Daoy (cell line): Measurements from ENCODE around the gene RBFOX1. TPM values are rescaled to one million over a fixed set of nuclear protein-coding genes. Genes with fewer than 3 reads are reported as not detected.

ENCODE experiments used
- DNase-seq: peaks from one replicate; pipeline ENCODE4 v3.0.0-alpha.2; 2015; ENCODE audit warnings: low read depth
- total RNA-seq: library from RNA; depleted of rRNA; stranded (reverse); fragments of >200 nt; shearing (Covaris generic); gene quantifications from 2 replicates; pipeline ENCODE4 v1.2.3, GENCODE V29; 2014; rRNA removed

RBFOX1 gene
- not detected in 2 replicates for total RNA-seq

DNA sequence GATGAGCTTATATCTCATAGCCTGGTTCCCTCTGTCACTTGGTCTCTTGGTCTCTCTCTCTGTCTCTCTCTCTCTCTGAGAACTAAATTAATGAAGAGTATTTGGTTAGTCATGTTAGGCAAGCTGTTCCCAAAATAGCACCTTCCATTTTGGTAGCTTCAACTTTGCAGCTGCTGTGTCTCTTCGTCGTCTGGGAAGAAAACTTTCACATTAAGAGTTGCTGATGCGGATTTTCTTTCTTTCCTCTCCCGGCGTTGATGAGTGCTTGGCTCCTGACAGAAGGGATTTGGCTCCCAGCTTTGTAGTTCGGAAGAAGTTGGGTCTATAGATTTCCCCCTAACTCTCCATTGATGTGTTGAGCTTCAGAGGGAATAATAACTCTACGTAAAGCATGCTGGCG, at the start of gene RBFOX1:
RBFOX1 (plus strand) TSS at position 235 of the 400 bp plus-strand sequence.
- DNase-seq: no peak

DNA sequence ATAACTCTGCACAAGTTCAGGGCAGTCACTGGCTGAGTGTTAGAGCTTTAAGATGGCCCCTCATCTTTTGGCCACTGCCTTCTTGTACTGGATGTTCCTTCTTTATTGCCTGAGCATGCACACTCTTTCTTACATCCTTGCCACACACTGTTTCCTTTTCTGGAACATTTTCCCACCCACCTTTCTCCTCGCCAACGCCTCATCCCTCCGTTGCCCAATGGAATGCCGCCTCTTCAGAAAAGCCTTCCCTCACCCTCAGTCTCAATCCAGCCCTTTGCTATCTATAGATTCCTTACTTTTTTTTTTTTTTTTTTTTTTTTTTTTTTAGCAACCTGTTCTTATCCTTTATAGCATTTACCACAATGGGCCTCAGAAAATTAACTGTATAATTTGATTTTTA, 47.9 kb upstream of the RBFOX1 start:
- DNase-seq: no peak

DNA sequence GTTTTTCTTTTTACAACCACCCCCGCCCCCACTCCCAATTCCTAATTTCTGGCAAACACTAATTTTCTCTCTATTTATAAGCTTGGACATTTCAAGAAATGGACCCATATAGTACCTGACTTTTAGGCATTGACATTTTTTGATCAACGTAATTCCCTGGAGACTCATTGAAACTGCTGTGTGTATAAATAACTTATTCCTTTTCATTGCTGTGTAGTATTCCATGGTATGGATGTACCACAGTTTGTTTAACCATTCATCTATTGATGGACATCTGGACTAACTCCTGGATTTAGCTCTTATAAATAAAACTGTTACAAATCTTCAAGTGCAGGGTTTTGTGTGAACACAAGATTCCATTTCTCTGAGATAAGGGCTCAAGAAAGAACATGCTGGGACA, 47.1 kb upstream of the RBFOX1 start:
- DNase-seq: no peak

DNA sequence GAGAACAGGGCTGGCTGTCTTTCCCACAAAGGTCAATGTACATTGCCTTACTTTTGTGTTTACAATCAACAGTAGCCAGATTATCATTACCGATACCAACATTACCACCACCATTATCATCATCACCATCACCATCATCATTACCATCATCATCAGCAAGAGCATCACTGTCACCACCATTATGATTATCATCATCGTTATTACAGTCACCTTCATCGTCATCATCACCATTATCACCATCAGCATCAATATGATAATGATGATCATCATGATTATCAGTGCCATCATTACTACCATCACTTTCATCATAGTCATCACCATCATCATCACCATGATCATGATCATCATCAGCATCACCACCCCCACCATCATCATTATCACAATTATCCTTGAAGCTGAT, 43.3 kb upstream of the RBFOX1 start:
- DNase-seq: no peak

DNA sequence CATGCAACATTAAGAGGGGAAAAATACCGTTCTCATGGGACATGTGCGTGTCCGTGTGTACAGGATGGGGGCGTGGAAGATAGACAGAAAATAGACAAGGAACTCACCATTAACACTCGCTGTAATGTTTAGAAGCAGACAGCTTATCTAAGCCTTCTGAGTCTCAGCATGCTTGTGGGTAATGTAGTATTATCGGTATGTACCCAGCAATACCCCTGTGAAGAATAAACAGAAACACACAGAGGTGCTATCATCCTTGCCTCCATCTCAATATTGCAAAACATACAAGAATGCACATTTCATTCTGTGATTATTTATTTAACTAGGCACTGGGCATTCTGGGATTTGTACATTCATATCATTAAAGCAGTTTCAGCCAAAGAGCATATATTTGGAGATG, 42.0 kb upstream of the RBFOX1 start:
- no peak for DNase-seq

DNA sequence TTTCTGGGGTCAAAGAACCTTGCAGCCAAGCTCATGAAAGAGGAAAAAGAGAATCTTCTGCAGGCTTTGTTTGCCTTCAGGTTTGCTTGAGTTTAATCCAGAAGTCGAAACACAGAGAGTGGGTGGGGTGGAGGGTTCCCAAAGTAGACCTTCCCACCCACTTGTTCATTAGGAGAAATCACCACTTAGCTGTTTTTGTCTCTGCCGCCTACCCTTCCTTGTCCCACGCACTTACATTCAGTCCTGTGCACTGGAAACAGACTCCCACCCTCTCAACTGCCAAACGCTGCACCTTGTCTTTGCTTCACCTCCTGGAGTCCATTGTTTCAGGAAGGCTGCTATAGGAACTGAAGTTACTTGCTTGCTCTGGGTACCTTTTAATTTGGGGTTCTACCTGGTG, 38.6 kb upstream of the RBFOX1 start:
- no peak for DNase-seq

DNA sequence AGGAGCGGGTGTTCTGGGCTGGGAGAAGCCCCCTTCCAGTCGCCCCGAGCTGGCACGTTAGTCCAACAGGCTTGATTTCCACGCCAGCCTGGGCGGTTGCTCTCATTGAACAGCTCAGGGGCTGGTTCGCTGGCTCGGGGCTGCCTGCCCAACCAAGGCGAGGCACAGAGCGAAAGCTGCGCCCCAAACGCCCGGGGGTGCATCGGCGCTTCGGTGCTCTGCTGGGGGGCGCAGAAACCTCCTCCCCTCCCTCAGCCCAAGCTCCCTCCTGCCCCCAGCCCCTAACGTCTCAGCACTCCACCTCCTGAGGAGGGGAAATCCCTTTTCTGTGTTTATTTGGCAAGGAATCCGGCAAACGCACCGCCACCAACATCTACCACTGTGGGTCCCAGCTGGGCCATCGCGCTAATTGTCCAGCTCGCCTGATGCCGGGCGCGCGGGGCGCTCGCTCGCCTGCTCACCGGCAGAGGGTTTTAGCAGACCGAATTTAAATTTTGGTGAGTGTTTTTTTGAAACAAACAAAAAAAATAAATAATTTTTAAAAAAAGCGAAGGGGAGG, 29.5 kb upstream of the RBFOX1 start:
- DNase-seq: peak; percentile 9

DNA sequence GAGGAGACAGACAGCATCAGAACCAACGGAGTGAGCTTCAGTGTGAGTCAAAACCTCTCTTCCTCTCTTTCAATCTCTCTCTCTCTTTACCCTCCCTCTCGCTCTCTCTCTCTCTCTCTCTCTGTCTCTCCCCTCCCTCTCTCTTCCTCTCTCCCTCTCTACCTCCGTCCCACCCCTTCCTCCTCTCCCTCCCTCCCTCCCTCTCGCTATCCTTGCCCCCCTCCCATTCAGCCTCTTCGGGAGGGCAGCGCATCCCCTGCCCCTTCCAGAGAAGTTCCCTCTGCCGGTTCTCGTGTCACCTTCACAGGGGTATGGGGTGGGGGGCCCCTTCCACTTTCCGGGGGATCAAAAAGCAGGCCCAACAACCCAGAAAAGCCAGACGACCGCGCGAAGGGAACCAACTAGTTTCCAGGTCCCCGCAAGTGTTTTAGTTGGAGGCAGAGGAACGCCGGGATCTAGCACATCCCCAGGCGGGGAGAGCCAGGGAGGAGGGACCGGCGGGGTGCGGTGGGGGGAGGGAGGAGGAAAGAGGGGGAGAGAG, 28.9 kb upstream of the RBFOX1 start:
- DNase-seq: no peak

DNA sequence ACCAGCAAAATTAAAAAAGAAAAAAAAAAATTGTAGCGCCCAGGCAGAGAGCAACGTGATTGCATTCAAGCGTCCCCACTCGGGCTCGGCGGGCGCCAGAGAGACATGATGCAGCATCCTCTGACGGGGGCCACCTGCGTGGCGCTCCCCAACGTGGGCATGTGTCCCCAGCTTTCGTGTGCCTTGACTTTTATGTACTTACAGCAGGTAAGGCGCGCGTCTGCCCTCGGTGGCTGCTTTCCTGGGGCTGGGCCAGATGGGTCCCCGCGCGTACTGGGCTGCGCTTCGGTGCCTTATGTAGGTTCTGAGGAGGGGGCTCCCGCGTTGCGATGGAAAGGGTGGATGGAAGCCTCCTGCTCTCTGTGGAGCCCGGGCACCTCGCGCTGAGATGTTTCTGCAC, 28.4 kb upstream of the RBFOX1 start:
- DNase-seq: no peak

DNA sequence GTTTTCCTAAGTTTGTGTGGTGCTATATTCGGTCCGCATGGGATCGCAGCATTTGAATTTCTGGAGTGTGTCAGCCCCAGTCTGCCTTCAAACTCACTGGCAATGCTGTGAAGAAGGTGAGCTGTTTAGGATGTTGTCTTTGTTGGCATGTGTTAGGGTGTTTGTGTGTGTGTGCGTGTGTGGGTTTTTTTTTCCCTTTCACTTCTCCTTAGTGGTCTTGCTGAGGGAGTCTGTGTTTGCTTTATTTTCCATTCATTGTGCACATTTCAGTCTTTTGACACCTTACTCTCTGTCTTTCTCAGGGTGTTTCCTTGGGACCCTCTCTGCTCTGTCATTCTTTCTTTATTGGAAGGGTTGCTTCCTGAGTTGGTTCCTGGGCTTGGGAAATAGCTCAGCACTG, 27.7 kb upstream of the RBFOX1 start:
- DNase-seq: no peak

DNA sequence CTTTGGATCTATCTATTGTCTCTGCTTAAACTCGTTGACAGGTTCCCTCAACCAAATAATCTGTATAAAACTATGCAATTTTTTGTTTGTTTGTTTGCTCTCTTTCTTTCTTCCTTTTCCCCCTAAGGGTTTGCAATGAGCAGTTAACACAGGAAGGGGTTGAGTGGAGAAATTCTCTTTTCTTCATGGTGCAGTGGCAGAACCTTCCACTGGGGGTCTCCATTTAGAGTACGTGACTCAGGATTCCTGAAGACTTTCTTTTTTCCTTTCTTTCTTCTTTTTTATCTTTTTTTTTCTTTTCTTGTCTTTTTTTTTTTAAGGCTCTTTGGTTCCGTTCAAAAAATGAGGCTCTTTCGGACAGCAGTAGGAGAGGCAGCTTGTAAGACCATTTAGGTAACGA, 19.5 kb upstream of the RBFOX1 start:
- DNase-seq: no peak

DNA sequence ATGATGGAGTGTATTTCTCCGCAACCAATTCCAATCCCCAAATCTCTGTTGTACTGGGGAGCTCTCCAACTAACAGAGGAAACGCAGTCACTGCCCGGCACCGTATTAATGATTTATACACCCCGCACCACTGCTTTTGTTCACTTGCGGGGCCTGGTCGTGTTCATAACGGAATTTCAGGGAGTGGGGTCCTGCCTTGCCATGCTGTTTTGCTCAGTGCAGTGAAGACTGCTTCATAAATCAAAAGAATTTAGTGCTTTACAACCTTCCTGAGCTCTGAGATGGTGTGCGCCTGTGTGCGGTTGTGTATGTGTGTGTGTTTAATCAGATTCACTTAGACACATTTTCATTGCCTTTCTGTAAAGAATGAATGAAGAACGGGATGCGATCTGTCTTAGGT, 18.5 kb upstream of the RBFOX1 start:
- no peak for DNase-seq

DNA sequence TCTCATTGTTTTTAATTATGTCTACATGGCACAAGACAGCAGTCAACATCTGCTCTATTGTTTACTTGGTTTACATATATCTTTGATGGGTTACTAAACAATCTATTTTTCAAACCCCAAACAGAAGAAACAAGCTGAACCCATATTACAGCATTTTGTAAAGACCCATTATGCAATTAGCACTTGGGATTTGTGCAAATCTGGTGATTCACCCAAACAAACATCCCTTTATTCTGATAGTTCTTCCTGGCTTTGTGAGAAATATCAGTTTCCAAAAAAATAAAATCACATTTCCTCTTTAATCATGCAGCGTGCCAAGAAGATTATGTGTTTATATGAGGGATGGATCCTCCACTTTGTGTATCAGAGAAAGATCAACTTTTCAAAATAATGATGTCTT, 16.8 kb upstream of the RBFOX1 start:
- DNase-seq: no peak

DNA sequence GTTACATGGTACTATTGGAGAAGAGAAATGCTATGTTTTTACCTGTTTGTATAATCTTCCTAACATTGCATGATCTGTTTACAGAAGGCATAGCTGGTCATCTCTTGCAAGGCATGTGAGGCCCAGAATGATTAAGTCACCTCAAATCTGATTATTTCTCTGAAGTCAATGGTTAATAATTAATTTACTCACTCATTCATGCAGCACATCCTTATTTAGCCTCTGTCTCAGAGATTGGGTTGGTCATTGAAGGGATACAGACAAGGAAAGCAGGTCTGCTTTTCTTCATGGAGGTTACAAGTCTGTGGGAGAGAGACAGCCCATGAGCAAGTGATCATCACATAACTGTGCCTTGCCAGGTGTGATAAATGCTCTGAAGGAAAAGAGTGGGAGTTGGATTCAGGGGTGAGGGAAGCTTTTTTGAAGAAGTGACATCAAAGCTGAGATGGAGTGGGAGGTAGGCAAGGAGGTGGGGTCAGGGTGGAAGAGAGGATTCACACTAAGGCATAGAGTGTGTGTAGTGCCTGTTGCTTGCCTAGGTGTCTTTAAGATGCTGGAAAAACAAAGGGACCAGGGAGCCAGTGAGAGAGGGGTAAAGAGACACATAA, 16.3 kb upstream of the RBFOX1 start:
- no peak for DNase-seq

DNA sequence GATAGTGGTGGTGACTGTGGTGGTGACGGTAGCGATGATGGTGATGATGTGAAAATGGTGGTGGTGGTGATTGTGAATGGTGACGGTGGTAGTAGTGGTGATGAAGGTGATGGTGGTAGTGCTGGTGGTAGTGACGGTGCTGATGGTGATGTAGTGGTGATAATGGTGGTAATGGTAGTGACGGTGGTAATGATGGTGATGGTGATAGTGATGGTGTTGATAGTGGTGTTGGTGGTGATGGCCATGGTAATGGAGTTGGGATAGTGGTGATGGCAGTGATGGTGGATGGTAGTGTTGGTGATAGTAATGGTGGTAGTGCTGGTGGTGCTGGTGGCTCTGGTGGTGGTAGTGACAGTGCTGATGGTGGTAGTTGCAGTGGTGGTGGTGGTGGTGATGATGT, 14.7 kb upstream of the RBFOX1 start:
- DNase-seq: no peak

DNA sequence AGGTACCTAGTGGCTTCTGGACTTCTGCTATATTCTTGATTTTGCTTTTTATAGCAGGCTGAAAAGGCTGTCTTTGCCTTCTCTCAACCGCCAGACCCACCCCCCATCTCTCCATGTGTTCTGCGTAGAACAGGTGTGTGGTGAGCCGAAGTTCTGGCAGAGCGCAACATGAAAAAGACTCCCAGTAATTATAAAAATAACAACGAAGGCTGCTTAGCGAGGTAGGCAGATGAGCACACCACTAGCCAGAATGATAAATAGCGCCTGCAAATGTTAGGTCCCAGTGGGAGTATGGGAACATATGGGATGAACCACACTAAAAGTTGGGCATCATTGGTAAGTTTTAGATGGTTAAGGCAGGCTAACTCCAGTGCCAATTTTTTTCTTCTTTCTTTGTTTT, 14.0 kb upstream of the RBFOX1 start:
- no peak for DNase-seq

DNA sequence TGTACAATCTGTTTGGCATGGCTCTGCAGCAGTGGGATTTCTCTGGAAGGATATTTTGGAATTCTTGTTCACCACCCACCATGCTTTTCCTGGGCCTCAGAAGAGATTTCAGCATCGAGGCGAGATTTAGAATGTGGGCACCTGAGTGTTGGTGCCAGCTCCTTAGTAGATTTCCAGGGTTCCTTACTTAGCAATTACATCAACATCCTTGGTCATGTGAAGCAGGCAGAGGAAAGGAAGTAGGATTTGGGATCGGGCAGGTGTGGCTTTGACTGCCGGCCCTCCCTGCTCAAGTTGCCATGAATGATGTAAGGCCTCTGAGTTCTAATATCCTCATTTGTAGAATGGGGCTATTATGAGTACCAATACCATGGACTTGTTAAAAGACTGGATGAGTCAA, 13.1 kb upstream of the RBFOX1 start:
- no peak for DNase-seq

DNA sequence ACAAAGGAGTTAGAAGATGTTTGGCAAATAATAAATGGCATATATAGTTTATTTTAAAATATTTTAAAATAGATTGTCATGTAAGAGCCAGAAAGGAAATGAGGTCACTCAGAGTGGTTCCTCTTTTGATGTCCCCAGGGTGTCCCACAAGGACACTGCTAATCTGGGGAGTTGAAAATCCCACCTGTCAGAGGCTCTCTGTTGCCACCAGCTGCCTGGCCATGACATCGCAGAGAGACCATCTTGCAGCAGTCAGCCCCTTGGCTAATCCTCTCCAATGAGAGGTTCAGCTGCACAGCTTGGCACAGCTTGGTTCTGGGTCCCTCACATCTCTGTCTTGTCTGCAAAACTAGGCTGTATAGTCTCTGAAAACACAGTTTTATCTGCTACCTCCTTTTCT, 11.0 kb upstream of the RBFOX1 start:
- DNase-seq: no peak

DNA sequence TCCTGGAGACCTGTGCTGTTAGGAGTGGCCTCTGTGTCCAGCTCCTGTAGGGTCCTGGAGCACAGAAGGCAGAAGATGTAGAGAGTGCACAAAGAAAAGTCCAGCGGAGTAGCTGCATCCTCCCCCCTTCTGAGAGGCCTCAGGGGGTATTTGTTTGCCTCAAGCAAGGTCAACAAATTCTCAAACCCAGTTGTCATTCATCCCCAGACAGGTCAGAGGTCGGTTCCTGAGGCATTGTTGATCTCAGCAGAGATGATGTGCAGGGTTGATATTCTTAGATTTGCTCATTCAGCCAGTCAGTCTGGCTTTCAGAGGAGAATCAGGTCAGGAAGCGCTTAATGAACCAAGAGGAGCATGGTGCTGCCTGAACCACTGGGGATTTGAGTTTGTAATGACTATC, 8.3 kb upstream of the RBFOX1 start:
- no peak for DNase-seq

DNA sequence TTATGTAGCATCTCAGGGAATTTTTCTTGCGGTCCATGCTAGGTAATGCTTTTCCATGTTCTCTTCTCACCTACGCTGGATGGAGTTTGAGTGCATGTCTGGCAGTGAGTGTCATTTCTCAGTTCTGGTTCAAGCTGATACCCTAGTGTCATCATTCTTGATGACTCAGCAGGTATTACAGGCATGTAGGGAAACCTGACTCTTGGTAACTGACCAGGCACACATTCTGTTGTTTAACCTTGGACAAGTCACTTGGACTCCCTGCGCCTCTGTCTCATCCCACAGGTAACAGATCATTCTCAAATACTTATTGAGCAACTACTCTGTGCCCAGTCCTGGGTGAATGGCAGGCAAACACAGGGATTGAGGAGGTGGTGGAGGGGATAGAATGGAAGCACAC, 6.8 kb upstream of the RBFOX1 start:
- no peak for DNase-seq

DNA sequence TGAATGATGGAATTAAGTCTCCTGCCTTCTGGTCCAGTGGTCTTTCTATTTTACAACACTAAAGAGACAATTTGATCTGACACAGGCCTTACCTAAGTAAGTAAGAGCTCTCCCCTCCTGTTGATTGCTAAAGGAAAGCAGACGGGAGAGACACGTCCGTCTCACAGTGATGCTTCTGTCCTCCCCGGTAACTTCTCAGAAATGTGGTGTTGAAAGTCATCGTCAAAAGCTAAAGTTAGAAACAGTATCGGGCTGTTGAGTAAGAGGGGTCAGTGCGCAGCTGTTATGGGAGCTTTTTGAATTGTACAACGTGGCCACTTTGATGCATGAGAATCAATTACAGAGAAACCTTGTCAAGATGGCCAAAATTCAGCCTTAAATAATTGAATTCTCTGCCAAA, 1.9 kb upstream of the RBFOX1 start:
- DNase-seq: no peak

DNA sequence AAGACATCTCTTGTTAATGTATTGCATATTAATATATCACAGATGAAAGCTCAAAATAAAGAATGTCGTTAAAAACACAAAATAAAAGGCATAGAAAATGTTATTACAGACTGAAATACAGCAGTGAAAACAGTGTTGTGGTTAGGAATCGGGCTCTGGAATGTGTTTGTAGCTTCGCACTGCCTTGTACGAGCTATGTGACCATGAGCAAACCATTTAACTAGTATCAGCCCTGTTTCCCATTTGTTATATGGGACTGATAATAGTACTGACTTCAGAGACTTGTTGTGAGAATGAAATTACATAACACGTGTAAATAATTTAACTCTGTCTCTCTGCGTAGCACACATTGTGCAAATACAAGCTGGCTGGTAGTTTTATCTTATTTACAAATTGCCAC, 648 bp upstream of the RBFOX1 start:
- no peak for DNase-seq

DNA sequence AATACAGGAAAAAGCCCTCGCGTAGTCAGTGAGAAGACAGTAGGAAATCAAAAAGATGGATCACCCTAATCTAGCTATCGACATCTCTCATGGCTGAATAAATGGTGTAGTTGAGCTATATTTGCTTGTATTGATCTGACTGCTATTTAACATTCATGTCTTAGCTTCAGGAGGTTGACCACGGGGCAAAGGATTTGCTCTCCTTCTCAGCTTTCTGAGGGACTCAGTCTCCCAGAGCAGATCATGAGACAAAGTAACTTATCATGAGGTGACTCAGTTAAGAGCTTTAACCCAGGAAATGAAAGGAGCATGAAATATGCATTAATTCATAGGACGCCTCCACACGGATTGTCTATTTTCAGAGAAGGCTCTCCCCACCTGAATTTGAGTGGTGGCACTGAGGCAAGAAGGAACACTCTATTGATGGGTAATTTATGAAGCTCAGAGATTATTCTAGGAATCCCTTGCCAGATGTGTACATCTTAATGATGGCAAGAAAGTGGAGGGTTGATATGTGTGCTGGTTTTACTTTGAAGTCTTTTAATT, 608 bp downstream of the RBFOX1 start:
- no peak for DNase-seq
